SK-N-SH (cell line): ENCODE results near the gene HIRA. TPM values are rescaled to one million over a fixed set of nuclear protein-coding genes. Genes with fewer than 3 reads are reported as not detected.

Source experiments
- CTCF ChIA-PET: fragments of 300-600, 350-600 bp; formaldehyde crosslinking; extraction: SDS; loops from one replicate; lab custom pipeline; 2021; lab: Yijun Ruan, JAX
- POLR2A ChIA-PET: fragments of 350-600 bp; sonication (Branson Sonifier 250); formaldehyde crosslinking; extraction: SDS; loops from one replicate; lab custom pipeline; 2020; ENCODE audit warnings: antibody characterized with exemption, inconsistent platforms; lab: Yijun Ruan, JAX
- DNase-seq: peaks from one replicate; pipeline ENCODE4 v3.0.0; 2012
- H2AFZ ChIP-seq: fragments of 200-600 bp; sonication (generic); 2 replicates; pipeline ENCODE4 v1.8.1; 2016; ENCODE audit warnings: antibody characterized with exemption, mild to moderate bottlenecking, low read depth
- H3F3A ChIP-seq: fragments of 200-600 bp; sonication (generic); replicated peaks from 2 replicates; pipeline ENCODE3; 2016; ENCODE audit warnings: antibody characterized with exemption, mild to moderate bottlenecking; ENCODE audit not compliant: insufficient read depth
- H3K27ac ChIP-seq, 2 experiments: fragments of 200-500 bp in 1 of 2; fragments of 200-600 bp in 1 of 2; sonication (Bioruptor generic) in 1 of 2; sonication (generic), shearing (Covaris generic) in 1 of 2; 2 replicates each; pipeline versions ENCODE4 v1.5.1 to v1.6.1; 2014 to 2016; ENCODE audit warnings: low read depth in 2 of 2, inconsistent platforms in 1 of 2, low read length in 1 of 2, mild to moderate bottlenecking in 1 of 2, mixed read lengths in 1 of 2
- H3K27me3 ChIP-seq: fragments of 200-600 bp; sonication (generic), shearing (Covaris generic); 2 replicates; pipeline ENCODE4 v1.6.1; 2016; ENCODE audit warnings: mixed run types; ENCODE audit not compliant: insufficient read depth
- H3K36me3 ChIP-seq, 2 experiments: fragments of 200-500 bp in 1 of 2; fragments of 200-600 bp in 1 of 2; sonication (Bioruptor generic) in 1 of 2; sonication (generic) in 1 of 2; replicated peaks in 1 of 2; 2 replicates each; pipeline versions ENCODE3 to v1.5.1; 2014 to 2016; ENCODE audit warnings: low read length in 1 of 2, mild to moderate bottlenecking in 1 of 2; ENCODE audit not compliant: insufficient read depth in 2 of 2, control insufficient read depth in 1 of 2
- H3K4me1 ChIP-seq, 2 experiments: fragments of 200-500 bp in 1 of 2; fragments of 200-600 bp in 1 of 2; sonication (Bioruptor generic) in 1 of 2; sonication (generic), shearing (Covaris generic) in 1 of 2; 2 replicates each; pipeline versions ENCODE4 v1.5.1 to v1.6.1; 2014 to 2016; ENCODE audit warnings: low read depth in 1 of 2, low read length in 1 of 2, mixed run types in 1 of 2; ENCODE audit not compliant: insufficient read depth in 2 of 2, control insufficient read depth in 1 of 2
- H3K4me2 ChIP-seq: fragments of 200-600 bp; sonication (generic), shearing (Covaris generic); 2 replicates; pipeline ENCODE4 v1.6.1; 2017; ENCODE audit warnings: mixed run types
- H3K4me3 ChIP-seq, 2 experiments: fragments of 200-500 bp in 1 of 2; fragments of 200-600 bp in 1 of 2; sonication (Bioruptor generic) in 1 of 2; sonication (generic), shearing (Covaris generic) in 1 of 2; 2 replicates each; pipeline versions ENCODE4 v1.5.1 to v1.8.1; 2014 to 2016; ENCODE audit warnings: low read depth in 2 of 2, inconsistent platforms in 1 of 2, low read length in 1 of 2, mild to moderate bottlenecking in 1 of 2, mixed read lengths in 1 of 2, moderate library complexity in 1 of 2
- H3K79me2 ChIP-seq: fragments of 200-600 bp; sonication (generic); 2 replicates; pipeline ENCODE4 v1.8.1; 2017; ENCODE audit warnings: mild to moderate bottlenecking; ENCODE audit not compliant: insufficient read depth
- H3K9ac ChIP-seq: fragments of 200-600 bp; sonication (generic); 2 replicates; pipeline ENCODE4 v1.6.1; 2017; ENCODE audit warnings: mixed run types
- H3K9me2 ChIP-seq: fragments of 200-600 bp; sonication (generic); 2 replicates; pipeline ENCODE4 v1.6.1; 2017; ENCODE audit warnings: mixed run types
- H3K9me3 ChIP-seq: fragments of 200-600 bp; sonication (generic); 2 replicates; pipeline ENCODE4 v1.6.1; 2017; ENCODE audit warnings: mixed run types, mild to moderate bottlenecking, moderate library complexity
- H4K20me1 ChIP-seq: fragments of 200-600 bp; sonication (generic); 2 replicates; pipeline ENCODE4 v1.6.1; 2017; ENCODE audit warnings: mild to moderate bottlenecking, mixed run types; ENCODE audit not compliant: insufficient read depth
- CHD2 ChIP-seq: fragments of 150-350 bp; IDR thresholded peaks from 2 replicates; pipeline ENCODE4 v1.6.1; 2018; ENCODE audit warnings: low read length; ENCODE audit not compliant: partially characterized antibody
- FOXJ3 ChIP-seq: sonication (generic); formaldehyde crosslinking; IDR thresholded peaks from 2 replicates; pipeline ENCODE4 v1.5.1; 2020; ENCODE audit warnings: mild to moderate bottlenecking, missing genetic modification reagents
- MEF2A ChIP-seq: IDR thresholded peaks from 2 replicates; pipeline ENCODE4 v1.4.0; 2012; ENCODE audit warnings: low read depth, borderline replicate concordance
- NRF1 ChIP-seq: IDR thresholded peaks from 2 replicates; pipeline ENCODE4 v1.6.1; 2012; ENCODE audit warnings: low read depth, mild to moderate bottlenecking, low read length
- RAD21 ChIP-seq: IDR thresholded peaks from 2 replicates; pipeline ENCODE4 v1.6.1; 2012; ENCODE audit warnings: mild to moderate bottlenecking, low read length
- RCOR1 ChIP-seq: fragments of 150-350 bp; IDR thresholded peaks from 2 replicates; pipeline ENCODE4 v1.6.1; 2017; ENCODE audit warnings: antibody characterized with exemption, low read length
- RFX5 ChIP-seq: IDR thresholded peaks from 2 replicates; pipeline ENCODE4 v1.6.1; 2012; ENCODE audit warnings: mild to moderate bottlenecking, improper control_type of control experiment, low read length
- SIN3A ChIP-seq: IDR thresholded peaks from 2 replicates; pipeline ENCODE4 v1.6.1; 2012; ENCODE audit warnings: low read depth, mild to moderate bottlenecking, low read length, moderate library complexity, borderline replicate concordance
- SMC3 ChIP-seq: IDR thresholded peaks from 2 replicates; pipeline ENCODE4 v1.6.1; 2012; ENCODE audit warnings: low read depth, low read length, improper control_type of control experiment
- TAF1 ChIP-seq: IDR thresholded peaks from 2 replicates; pipeline ENCODE4 v1.6.1; 2012; ENCODE audit warnings: low read depth, mild to moderate bottlenecking, low read length, moderate library complexity, borderline replicate concordance
- WGBS: methylation state at CpG from one replicate; pipeline ENCODE4 v1.1.6; 2017; ENCODE audit warnings: low lambda C conversion rate; 5-methylcytosine and 5-hydroxymethylcytosine counted together
- polyA plus RNA-seq, 3 experiments: library from polyadenylated mRNA; depleted of rRNA; stranded (reverse); fragments of >200 nt; gene quantifications; 2 replicates each; pipeline ENCODE4 v1.2.3, GENCODE V29; 2012
- TF ChIP-seq, protein P1 (sequence below): IDR thresholded peaks from 2 replicates; pipeline ENCODE4 v1.4.0; 2012; ENCODE audit warnings: low read depth, borderline replicate concordance
- TF ChIP-seq, protein P2 (sequence below): IDR thresholded peaks from 2 replicates; pipeline ENCODE4; 2012
- TF ChIP-seq, protein P3 (sequence below): IDR thresholded peaks from 2 replicates; pipeline ENCODE4 v1.4.0; 2012; ENCODE audit warnings: low read depth
- TF ChIP-seq, protein P4 (sequence below): IDR thresholded peaks from 2 replicates; pipeline ENCODE4 v1.4.0; 2012; ENCODE audit warnings: low read depth, borderline replicate concordance

Gene HIRA
- polyA plus RNA-seq, 1 of the 3 experiments (the other 2 are of a cell fraction): 21.0 TPM

DNA sequence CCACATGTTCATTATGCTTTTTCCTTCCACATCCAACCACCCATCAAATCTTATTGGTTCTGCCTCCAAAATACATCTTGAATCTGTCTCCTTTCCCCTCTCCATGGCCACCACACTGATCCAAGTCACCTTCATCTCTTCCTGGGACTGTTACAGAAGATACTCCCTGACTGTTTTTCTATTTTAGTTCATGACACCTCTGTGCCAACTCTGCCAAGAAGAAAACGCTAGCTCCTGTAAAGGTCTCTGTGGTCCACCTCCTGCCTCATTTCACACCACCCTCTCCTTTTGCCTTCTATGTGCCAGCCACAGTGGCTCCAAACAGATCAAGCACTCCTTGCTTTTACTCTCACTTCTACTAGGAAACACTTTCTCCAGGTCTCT lies 81.1 kb downstream of the HIRA start:
- no peaks in the 10 kb centered on the region for H3K27me3 ChIP-seq
- H3K4me3 ChIP-seq: no peak overlapping the region
- peaks cover 31 to 57% of the 10 kb centered on the region in 2 experiments for H3K36me3 ChIP-seq
- ChIA-PET CTCF (interaction anchor here (1.4 kb wide), 1 partner anchor 279 kb away, joined by 3 read pairs; no protein-coding TSS in a partner anchor), POLR2A (no interaction called here)
- no peaks in the 10 kb centered on the region for H3F3A ChIP-seq
- H4K20me1 ChIP-seq: no peaks in the 10 kb centered on the region
- no peak overlapping the region for H3K4me2 ChIP-seq
- WGBS: 100% methylated on average over 1 of the region's 1 CpG
- H3K79me2 ChIP-seq: no peaks in the 10 kb centered on the region
- TF ChIP-seq, protein P1, sequence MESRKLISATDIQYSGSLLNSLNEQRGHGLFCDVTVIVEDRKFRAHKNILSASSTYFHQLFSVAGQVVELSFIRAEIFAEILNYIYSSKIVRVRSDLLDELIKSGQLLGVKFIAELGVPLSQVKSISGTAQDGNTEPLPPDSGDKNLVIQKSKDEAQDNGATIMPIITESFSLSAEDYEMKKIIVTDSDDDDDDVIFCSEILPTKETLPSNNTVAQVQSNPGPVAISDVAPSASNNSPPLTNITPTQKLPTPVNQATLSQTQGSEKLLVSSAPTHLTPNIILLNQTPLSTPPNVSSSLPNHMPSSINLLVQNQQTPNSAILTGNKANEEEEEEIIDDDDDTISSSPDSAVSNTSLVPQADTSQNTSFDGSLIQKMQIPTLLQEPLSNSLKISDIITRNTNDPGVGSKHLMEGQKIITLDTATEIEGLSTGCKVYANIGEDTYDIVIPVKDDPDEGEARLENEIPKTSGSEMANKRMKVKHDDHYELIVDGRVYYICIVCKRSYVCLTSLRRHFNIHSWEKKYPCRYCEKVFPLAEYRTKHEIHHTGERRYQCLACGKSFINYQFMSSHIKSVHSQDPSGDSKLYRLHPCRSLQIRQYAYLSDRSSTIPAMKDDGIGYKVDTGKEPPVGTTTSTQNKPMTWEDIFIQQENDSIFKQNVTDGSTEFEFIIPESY: no peak
- no peak for TF ChIP-seq TAF1
- no peaks in the 10 kb centered on the region for H3K9me3 ChIP-seq
- H2AFZ ChIP-seq: no peak overlapping the region
- no peaks in the 10 kb centered on the region for H3K9me2 ChIP-seq
- no peak for DNase-seq
- H3K4me1 ChIP-seq: no peaks in the 10 kb centered on the region
- no peak overlapping the region for H3K27ac ChIP-seq
- no peak overlapping the region for H3K9ac ChIP-seq

DNA sequence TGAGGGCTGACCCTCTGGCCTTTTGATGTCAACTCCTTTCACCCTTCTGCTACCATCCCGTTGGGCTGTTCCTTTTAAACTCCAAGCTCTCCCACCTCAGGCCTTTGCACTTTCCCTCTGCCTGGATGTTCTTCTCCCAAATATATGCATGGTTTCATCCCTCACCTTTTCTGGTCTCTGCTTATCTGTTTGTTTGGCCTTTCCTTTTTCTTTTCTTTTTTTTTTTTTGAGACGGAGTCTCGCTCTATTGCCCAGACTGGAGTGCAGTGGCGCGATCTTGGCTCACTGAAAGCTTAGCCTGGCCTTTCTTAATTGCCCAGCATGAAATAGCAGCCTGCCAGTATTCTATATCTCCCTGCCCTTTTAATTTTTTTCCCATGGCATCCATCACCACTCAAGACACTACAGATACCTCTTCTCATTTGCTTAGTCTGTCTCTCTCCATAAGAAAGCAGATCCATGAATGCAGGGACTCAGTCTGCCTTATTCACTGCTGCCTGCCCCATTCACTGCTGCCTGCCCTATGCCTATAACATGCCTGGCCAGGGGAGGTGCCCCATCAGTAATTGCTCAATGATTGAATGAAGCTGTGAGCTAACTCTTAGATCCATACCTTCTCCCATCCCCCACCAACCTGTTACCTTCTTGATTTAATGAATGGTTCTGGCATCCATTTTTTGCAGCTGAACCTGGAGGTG lies 81.6 kb downstream of the HIRA start:
- ChIA-PET POLR2A (no interaction called here), CTCF (interaction anchor here (1.4 kb wide), 1 partner anchor 280 kb away, joined by 3 read pairs; no protein-coding TSS in a partner anchor)
- no peaks in the 10 kb centered on the region for H3K27me3 ChIP-seq
- H3K36me3 ChIP-seq: peaks cover 33 to 52% of the 10 kb centered on the region in 2 experiments
- H3K4me3 ChIP-seq: no peak overlapping the region
- DNase-seq: no peak
- no peak overlapping the region for H3K27ac ChIP-seq
- no peaks in the 10 kb centered on the region for H3K4me1 ChIP-seq
- H3K4me2 ChIP-seq: no peak overlapping the region
- H3K79me2 ChIP-seq: no peaks in the 10 kb centered on the region
- 95% methylated on average over 5 of the region's 5 CpGs for WGBS
- no peaks in the 10 kb centered on the region for H3K9me2 ChIP-seq
- no peak for TF ChIP-seq SMC3
- no peak for TF ChIP-seq NRF1
- TF ChIP-seq, protein P2, sequence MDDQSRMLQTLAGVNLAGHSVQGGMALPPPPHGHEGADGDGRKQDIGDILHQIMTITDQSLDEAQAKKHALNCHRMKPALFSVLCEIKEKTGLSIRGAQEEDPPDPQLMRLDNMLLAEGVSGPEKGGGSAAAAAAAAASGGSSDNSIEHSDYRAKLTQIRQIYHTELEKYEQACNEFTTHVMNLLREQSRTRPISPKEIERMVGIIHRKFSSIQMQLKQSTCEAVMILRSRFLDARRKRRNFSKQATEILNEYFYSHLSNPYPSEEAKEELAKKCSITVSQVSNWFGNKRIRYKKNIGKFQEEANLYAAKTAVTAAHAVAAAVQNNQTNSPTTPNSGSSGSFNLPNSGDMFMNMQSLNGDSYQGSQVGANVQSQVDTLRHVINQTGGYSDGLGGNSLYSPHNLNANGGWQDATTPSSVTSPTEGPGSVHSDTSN: no peak
- TF ChIP-seq, all 33 proteins: peak for 0
- H3K9me3 ChIP-seq: no peaks in the 10 kb centered on the region
- no peaks in the 10 kb centered on the region for H3F3A ChIP-seq
- no peaks in the 10 kb centered on the region for H4K20me1 ChIP-seq
- H2AFZ ChIP-seq: no peak overlapping the region
- H3K9ac ChIP-seq: no peak overlapping the region

DNA sequence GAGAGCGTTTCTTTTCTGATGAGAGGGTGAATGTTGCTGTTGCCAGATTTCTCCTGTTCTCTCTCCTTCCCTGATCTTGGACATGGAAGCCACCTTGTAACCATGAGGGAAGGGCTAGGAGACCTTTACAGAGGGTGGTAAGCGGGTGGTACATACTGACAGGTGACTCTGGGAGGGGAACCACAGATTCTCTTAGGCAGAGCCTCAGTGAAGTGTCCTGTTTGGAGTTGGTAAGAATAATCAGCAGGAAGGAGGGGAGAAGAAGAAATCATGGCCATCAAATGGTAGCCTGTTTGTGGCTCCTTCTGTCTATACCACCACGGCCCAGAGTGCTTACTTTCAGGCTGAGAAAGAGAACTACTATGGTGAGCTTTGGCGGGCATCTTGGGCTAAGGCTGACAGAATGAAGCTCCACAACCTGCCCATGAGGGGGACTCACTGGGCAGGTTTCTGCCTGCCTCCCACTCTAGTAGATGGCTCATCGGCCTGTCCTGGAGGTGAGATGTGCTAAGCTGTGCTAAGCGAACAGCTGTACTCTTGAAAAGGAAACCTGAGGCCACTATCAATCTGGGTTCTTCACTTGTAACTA lies 84.8 kb downstream of the HIRA start:
- Histone ChIP-seq H4K20me1 (no peaks in the 10 kb centered on the region), H3K79me2 (no peaks in the 10 kb centered on the region), H3K4me1 (no peaks in the 10 kb centered on the region), H3K9ac (no peak overlapping the region), H3K27me3 (no peaks in the 10 kb centered on the region), H3K4me2 (no peak overlapping the region), H3K4me3 (no peak overlapping the region), H3K36me3 (peaks cover 30 to 45% of the 10 kb centered on the region in 2 experiments), H3K27ac (no peak overlapping the region), H3F3A (no peaks in the 10 kb centered on the region), H3K9me2 (no peaks in the 10 kb centered on the region), H3K9me3 (no peaks in the 10 kb centered on the region), H2AFZ (no peak overlapping the region)
- TF ChIP-seq, protein P3, sequence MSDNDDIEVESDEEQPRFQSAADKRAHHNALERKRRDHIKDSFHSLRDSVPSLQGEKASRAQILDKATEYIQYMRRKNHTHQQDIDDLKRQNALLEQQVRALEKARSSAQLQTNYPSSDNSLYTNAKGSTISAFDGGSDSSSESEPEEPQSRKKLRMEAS: no peak
- TF ChIP-seq RAD21: no peak
- TF ChIP-seq, protein P4, sequence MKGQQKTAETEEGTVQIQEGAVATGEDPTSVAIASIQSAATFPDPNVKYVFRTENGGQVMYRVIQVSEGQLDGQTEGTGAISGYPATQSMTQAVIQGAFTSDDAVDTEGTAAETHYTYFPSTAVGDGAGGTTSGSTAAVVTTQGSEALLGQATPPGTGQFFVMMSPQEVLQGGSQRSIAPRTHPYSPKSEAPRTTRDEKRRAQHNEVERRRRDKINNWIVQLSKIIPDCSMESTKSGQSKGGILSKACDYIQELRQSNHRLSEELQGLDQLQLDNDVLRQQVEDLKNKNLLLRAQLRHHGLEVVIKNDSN: no peak
- no peak for TF ChIP-seq SIN3A
- TF ChIP-seq MEF2A: no peak
- TF ChIP-seq CHD2: no peak
- no peak for TF ChIP-seq FOXJ3 (CRISPR knock-in tag)
- no peak for TF ChIP-seq TAF1
- no peak for TF ChIP-seq RCOR1
- TF ChIP-seq, protein P1: no peak
- TF ChIP-seq RFX5: no peak
- no peak for DNase-seq
- POLR2A ChIA-PET: no interaction called here
- 96% methylated on average over 5 of the region's 6 CpGs for WGBS
- CTCF ChIA-PET: no interaction called here
